ENCODE results near the gene BAD. TPM values are rescaled to one million over a fixed set of nuclear protein-coding genes. Genes with fewer than 3 reads are reported as not detected.

The BAD gene
- total and polyA plus RNA-seq, 2 of the 13 experiments (the other 11 are each of a cell fraction or from before 2014, with no cell fraction given), result 17.9 to 28.5 TPM

DNA sequence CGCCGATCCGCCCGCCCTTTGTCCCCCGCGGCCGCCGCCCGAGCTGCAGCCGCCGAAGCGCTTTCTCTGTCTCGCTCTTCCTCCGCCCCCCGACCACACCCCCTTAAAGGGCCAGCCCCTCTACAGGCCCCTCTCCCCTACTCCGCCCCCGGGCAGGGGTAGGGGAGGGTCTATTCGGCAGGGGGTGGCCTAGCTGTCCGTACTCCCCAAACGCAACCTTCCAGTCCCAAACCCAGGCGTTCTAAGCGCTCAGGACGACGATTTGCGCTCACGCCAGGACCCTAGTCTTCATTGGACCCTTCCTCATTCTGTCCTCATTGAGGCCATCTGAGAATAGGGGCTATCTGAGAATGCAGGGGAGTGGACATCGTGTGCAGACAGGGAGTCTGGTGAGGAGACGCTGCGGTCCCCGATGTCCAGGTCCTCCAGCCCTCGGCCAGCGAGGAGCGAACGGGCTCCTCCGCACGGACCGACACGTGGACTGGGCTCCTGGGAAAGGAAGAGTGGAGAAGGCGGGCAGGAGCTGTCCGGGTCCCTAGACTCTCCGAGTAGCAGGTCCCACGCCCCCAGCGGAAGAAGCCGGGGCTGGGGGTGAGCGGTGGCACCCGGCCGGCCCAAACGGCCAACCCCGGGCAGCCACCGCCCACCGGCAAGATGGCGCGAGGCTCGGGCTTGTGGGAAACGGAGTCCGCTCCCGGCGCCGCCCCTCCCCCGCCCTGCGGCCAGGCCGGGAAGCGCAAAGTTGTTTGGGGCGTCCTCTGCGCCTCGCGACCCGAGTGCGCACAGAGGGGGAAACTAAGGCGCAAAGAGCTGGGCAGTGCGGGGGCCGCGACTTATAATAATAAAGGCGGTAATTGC is 37.4 kb downstream of the BAD start, which contains the start of gene PPP1R14B (continued):
- TF ChIP-seq ZNF792 (CRISPR knock-in tag; IDR thresholded peaks at IDR 0.05) (no peak; the same call in 1 of the 2 replicates), NFYB (CRISPR knock-in tag; IDR thresholded peaks at IDR 0.05) (peak; percentile 41; the same call in 1 of the 2 replicates), BCL6 (CRISPR knock-in tag; IDR thresholded peaks at IDR 0.05) (0 out of 2 replicates have a peak, but pooled peaks have one; percentile 11), ZNF503 (CRISPR knock-in tag; IDR thresholded peaks at IDR 0.05) (no peak), ZFP37 (CRISPR knock-in tag; IDR thresholded peaks at IDR 0.05; ENCODE audit: borderline replicate concordance) (0 out of 2 replicates have a peak, but pooled peaks have one; percentile 18), ZNF282 (IDR thresholded peaks at IDR 0.05; ENCODE audit: partially characterized antibody) (no peak), ZFYVE20 (CRISPR knock-in tag; IDR thresholded peaks at IDR 0.05; ENCODE audit: borderline replicate concordance, low read depth) (peak; percentile 37; the same call in 1 of the 2 replicates), MBNL3 (CRISPR knock-in tag; conservative IDR thresholded peaks at IDR 0.05) (no peak), SP5 (CRISPR knock-in tag; IDR thresholded peaks at IDR 0.05; ENCODE audit: borderline replicate concordance, low read depth) (peak; percentile 67), HNRNPL (IDR thresholded peaks at IDR 0.05; ENCODE audit: low read depth, low read length) (0 out of 2 replicates have a peak, but pooled peaks have one; percentile 35), ZNF777 (CRISPR knock-in tag; IDR thresholded peaks at IDR 0.05) (no peak; the same call in 1 of the 2 replicates), DMAP1 (CRISPR knock-in tag; IDR thresholded peaks at IDR 0.05) (peak; percentile 81), POLR2AphosphoS5 (IDR thresholded peaks at IDR 0.05; ENCODE audit: low read depth, low read length) (peak; percentile 60), SP2 (CRISPR knock-in tag; IDR thresholded peaks at IDR 0.05) (peak; percentile 59)
- TF ChIP-seq, protein P1, sequence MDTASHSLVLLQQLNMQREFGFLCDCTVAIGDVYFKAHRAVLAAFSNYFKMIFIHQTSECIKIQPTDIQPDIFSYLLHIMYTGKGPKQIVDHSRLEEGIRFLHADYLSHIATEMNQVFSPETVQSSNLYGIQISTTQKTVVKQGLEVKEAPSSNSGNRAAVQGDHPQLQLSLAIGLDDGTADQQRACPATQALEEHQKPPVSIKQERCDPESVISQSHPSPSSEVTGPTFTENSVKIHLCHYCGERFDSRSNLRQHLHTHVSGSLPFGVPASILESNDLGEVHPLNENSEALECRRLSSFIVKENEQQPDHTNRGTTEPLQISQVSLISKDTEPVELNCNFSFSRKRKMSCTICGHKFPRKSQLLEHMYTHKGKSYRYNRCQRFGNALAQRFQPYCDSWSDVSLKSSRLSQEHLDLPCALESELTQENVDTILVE (CRISPR knock-in tag; IDR thresholded peaks at IDR 0.05), result peak; percentile 47; the same call in 1 of the 2 replicates
- TF ChIP-seq, protein P2, sequence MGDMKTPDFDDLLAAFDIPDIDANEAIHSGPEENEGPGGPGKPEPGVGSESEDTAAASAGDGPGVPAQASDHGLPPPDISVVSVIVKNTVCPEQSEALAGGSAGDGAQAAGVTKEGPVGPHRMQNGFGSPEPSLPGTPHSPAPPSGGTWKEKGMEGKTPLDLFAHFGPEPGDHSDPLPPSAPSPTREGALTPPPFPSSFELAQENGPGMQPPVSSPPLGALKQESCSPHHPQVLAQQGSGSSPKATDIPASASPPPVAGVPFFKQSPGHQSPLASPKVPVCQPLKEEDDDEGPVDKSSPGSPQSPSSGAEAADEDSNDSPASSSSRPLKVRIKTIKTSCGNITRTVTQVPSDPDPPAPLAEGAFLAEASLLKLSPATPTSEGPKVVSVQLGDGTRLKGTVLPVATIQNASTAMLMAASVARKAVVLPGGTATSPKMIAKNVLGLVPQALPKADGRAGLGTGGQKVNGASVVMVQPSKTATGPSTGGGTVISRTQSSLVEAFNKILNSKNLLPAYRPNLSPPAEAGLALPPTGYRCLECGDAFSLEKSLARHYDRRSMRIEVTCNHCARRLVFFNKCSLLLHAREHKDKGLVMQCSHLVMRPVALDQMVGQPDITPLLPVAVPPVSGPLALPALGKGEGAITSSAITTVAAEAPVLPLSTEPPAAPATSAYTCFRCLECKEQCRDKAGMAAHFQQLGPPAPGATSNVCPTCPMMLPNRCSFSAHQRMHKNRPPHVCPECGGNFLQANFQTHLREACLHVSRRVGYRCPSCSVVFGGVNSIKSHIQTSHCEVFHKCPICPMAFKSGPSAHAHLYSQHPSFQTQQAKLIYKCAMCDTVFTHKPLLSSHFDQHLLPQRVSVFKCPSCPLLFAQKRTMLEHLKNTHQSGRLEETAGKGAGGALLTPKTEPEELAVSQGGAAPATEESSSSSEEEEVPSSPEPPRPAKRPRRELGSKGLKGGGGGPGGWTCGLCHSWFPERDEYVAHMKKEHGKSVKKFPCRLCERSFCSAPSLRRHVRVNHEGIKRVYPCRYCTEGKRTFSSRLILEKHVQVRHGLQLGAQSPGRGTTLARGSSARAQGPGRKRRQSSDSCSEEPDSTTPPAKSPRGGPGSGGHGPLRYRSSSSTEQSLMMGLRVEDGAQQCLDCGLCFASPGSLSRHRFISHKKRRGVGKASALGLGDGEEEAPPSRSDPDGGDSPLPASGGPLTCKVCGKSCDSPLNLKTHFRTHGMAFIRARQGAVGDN (CRISPR knock-in tag; IDR thresholded peaks at IDR 0.05), result peak; percentile 92
